Mesendoderm (in vitro differentiated cells): Measurements from ENCODE around the gene TAGLN.

ENCODE experiments used
- DNase-seq: peaks from one replicate; pipeline ENCODE4 v3.0.0; 2013
- H2AK5ac ChIP-seq: 2 replicates; pipeline ENCODE4 v1.6.1; 2013; ENCODE audit warnings: low read length, inconsistent platforms
- H2BK120ac ChIP-seq: 2 replicates; pipeline ENCODE4 v1.6.1; 2013; ENCODE audit warnings: low read depth, mild to moderate bottlenecking, low read length, moderate library complexity, mixed read lengths
- H2BK15ac ChIP-seq: replicated peaks from 2 replicates; pipeline ENCODE4 v1.6.1; 2013; ENCODE audit warnings: low read depth, mild to moderate bottlenecking, moderate library complexity
- H2BK5ac ChIP-seq: 2 replicates; pipeline ENCODE4 v1.6.1; 2013; ENCODE audit warnings: low read length, inconsistent platforms
- H3K18ac ChIP-seq: 2 replicates; pipeline ENCODE4 v1.6.1; 2013; ENCODE audit warnings: mild to moderate bottlenecking, low read length, mixed read lengths
- H3K23ac ChIP-seq: one replicate; pipeline ENCODE4 v1.6.1; 2013; ENCODE audit warnings: low read length
- H3K27ac ChIP-seq: 2 replicates; pipeline ENCODE4 v1.5.1; 2013; ENCODE audit warnings: low read depth, mild to moderate bottlenecking, inconsistent platforms, low read length, moderate library complexity
- H3K27me3 ChIP-seq: 2 replicates; pipeline ENCODE4 v1.6.1; 2013; ENCODE audit warnings: low read length, control low read depth, mild to moderate bottlenecking, inconsistent platforms; ENCODE audit not compliant: insufficient read depth, poor library complexity
- H3K36me3 ChIP-seq: 2 replicates; pipeline ENCODE4 v1.6.1; 2013; ENCODE audit warnings: low read length, inconsistent platforms; ENCODE audit not compliant: control insufficient read depth, insufficient read depth
- H3K4ac ChIP-seq: one replicate; pipeline ENCODE4 v1.6.1; 2013; ENCODE audit warnings: low read depth, mild to moderate bottlenecking, low read length, moderate library complexity
- H3K4me1 ChIP-seq: 2 replicates; pipeline ENCODE4 v1.6.1; 2013; ENCODE audit warnings: low read depth, low read length, inconsistent platforms; ENCODE audit not compliant: control insufficient read depth
- H3K4me2 ChIP-seq: 2 replicates; pipeline ENCODE4 v1.6.1; 2013; ENCODE audit warnings: low read length
- H3K4me3 ChIP-seq: 2 replicates; pipeline ENCODE4 v1.5.1; 2013; ENCODE audit warnings: mild to moderate bottlenecking, low read length
- H3K56ac ChIP-seq: one replicate; pipeline ENCODE4 v1.6.1; 2013; ENCODE audit warnings: low read length
- H3K79me1 ChIP-seq: 2 replicates; pipeline ENCODE4 v1.6.1; 2013; ENCODE audit warnings: low read length, inconsistent platforms
- H3K79me2 ChIP-seq: 2 replicates; pipeline ENCODE4 v1.6.1; 2013; ENCODE audit warnings: mild to moderate bottlenecking, low read length; ENCODE audit not compliant: control insufficient read depth, insufficient read depth
- H3K9ac ChIP-seq: 2 replicates; pipeline ENCODE4 v1.6.1; 2013; ENCODE audit warnings: low read length, inconsistent platforms
- H4K5ac ChIP-seq: one replicate; pipeline ENCODE4 v1.6.1; 2013; ENCODE audit warnings: low read length
- H4K8ac ChIP-seq: one replicate; pipeline ENCODE4 v1.6.1; 2013; ENCODE audit warnings: low read depth, mild to moderate bottlenecking, control low read depth, low read length, moderate library complexity
- WGBS: extraction: QIAGEN DNeasy Blood & Tissue Kit; methylation state at CpG from one replicate; pipeline ENCODE4 v1.1.7; 2013; ENCODE audit warnings: low lambda C conversion rate, missing lambda C conversion rate; ENCODE audit not compliant: insufficient coverage; ENCODE audit errors: extremely low coverage; 5-methylcytosine and 5-hydroxymethylcytosine counted together

TAGLN gene

GRCh38 chr11:117186431-117186761 is 12.8 kb upstream of the TAGLN start:
- H3K4me1 ChIP-seq, result no peaks in the 10 kb centered on the region
- no peak overlapping the region for H3K56ac ChIP-seq
- no CpG with 5 or more reads among the region's 4 CpGs for WGBS
- H3K23ac ChIP-seq, result no peak overlapping the region
- no peak overlapping the region for H3K4me3 ChIP-seq
- no peak overlapping the region for H2BK15ac ChIP-seq
- H2AK5ac ChIP-seq, result no peak overlapping the region
- no peak overlapping the region for H3K4me2 ChIP-seq
- no peak overlapping the region for H3K4ac ChIP-seq
- no peak overlapping the region for H4K5ac ChIP-seq
- no peaks in the 10 kb centered on the region for H3K36me3 ChIP-seq
- no peak overlapping the region for H4K8ac ChIP-seq
- no peak overlapping the region for H3K27ac ChIP-seq
- H2BK5ac ChIP-seq, result no peak overlapping the region
- no peak overlapping the region for H3K18ac ChIP-seq
- no peak overlapping the region for H2BK120ac ChIP-seq
- DNase-seq, result no peak
- no peaks in the 10 kb centered on the region for H3K79me1 ChIP-seq
- H3K9ac ChIP-seq, result no peak overlapping the region
- no peaks in the 10 kb centered on the region for H3K79me2 ChIP-seq
- no peaks in the 10 kb centered on the region for H3K27me3 ChIP-seq

DNA sequence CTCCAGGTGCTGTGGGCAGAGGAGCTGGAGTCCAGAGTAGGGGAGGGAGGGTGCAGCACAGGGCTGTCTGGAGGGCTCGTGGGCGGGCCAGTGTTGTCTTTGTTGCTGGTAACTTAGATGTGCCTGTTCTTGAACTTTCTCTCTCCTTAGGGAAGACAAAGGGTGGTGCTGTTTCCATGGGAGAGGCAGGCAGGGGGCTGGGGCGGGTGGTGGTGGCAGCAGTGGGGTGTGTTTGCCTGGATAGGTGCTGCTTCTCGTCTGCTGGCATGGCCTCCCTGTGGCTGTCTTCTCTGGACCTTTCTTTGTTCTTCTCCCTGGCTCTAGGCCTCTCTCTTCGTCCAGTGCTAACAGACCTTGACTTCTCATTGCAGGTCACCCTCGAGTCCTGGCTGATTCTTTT is 12.2 kb upstream of the TAGLN start:
- Histone ChIP-seq H2BK5ac (no peak overlapping the region), H2AK5ac (no peak overlapping the region), H4K8ac (no peak overlapping the region), H3K79me1 (no peaks in the 10 kb centered on the region), H2BK15ac (no peak overlapping the region), H2BK120ac (no peak overlapping the region), H3K4me1 (no peaks in the 10 kb centered on the region), H3K4me2 (no peak overlapping the region), H3K4me3 (no peak overlapping the region), H3K23ac (no peak overlapping the region), H4K5ac (no peak overlapping the region), H3K27ac (no peak overlapping the region), H3K18ac (no peak overlapping the region), H3K79me2 (no peaks in the 10 kb centered on the region), H3K4ac (no peak overlapping the region), H3K36me3 (peaks cover 3% of the 10 kb centered on the region), H3K9ac (no peak overlapping the region), H3K56ac (no peak overlapping the region), H3K27me3 (no peaks in the 10 kb centered on the region)
- no peak for DNase-seq
- no CpG with 5 or more reads among the region's 6 CpGs for WGBS

DNA sequence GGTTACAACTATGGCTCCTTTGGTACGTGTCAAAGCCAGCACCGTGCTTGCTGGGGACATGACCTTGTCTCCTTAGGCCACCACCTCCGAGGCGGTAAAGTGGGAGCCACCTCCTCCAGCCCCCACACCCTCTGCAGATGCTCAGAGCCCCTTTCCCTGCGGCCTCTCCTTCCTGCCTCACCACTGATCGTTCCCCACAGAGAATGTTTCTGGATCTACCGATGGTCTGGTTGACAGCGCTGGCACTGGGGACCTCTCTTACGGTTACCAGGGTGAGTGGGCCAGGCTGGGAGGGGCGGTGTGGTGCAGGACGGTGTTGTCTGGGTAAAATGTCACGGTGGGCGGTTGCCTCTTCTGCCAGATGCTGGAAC is 11.8 kb upstream of the TAGLN start:
- no CpG with 5 or more reads among the region's 13 CpGs for WGBS
- Histone ChIP-seq H3K4me3 (no peak overlapping the region), H3K23ac (no peak overlapping the region), H3K79me1 (no peaks in the 10 kb centered on the region), H3K27me3 (no peaks in the 10 kb centered on the region), H3K79me2 (no peaks in the 10 kb centered on the region), H3K18ac (no peak overlapping the region), H2BK120ac (no peak overlapping the region), H3K4ac (no peak overlapping the region), H4K5ac (no peak overlapping the region), H4K8ac (no peak overlapping the region), H3K56ac (no peak overlapping the region), H2BK15ac (no peak overlapping the region), H3K4me2 (no peak overlapping the region), H3K4me1 (no peaks in the 10 kb centered on the region), H2AK5ac (no peak overlapping the region), H2BK5ac (no peak overlapping the region), H3K36me3 (peaks cover 3% of the 10 kb centered on the region), H3K9ac (no peak overlapping the region), H3K27ac (no peak overlapping the region)
- DNase-seq, result no peak

DNA sequence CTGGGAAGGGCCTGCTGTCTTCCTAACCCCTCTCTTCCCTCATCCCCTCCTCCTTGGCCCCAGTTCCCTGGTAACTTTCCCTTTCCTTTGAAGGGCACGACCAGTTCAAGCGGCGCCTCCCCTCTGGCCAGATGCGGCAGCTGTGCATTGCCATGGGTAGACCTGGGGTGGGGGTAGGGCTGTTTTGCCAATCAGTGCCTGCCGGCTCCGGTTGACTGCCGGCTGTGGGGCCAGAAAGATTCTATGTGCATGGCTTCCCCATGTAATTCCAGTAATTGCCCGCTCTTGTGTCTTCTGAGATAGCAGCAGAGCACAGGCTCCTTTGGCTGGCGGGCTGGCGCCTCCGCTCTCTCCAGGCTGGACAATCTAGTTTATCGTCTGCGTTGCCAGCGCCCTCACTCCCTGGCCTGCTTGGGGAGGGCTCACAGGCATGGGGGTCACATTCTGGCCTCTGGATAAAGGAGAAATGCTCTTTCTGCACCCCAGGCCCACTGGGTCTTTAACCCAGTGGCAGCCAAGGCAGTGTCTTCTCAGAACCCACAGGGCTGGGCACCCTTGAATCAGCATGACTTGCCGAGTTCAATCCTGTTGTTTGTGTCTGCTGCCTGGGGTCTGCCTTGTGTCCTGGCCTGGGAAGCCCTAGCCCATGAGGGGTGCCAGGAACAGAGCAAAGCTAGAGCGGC is 11.2 kb upstream of the TAGLN start:
- Histone ChIP-seq H2BK15ac (no peak overlapping the region), H3K56ac (no peak overlapping the region), H3K4me2 (no peak overlapping the region), H3K4me1 (no peaks in the 10 kb centered on the region), H4K5ac (no peak overlapping the region), H3K23ac (no peak overlapping the region), H4K8ac (no peak overlapping the region), H2BK120ac (no peak overlapping the region), H3K18ac (no peak overlapping the region), H3K27ac (no peak overlapping the region), H2AK5ac (no peak overlapping the region), H2BK5ac (no peak overlapping the region), H3K79me1 (no peaks in the 10 kb centered on the region), H3K4ac (no peak overlapping the region), H3K9ac (no peak overlapping the region), H3K27me3 (no peaks in the 10 kb centered on the region), H3K36me3 (peaks cover 4% of the 10 kb centered on the region), H3K79me2 (no peaks in the 10 kb centered on the region), H3K4me3 (no peak overlapping the region)
- no CpG with 5 or more reads among the region's 16 CpGs for WGBS
- no peak for DNase-seq

DNA sequence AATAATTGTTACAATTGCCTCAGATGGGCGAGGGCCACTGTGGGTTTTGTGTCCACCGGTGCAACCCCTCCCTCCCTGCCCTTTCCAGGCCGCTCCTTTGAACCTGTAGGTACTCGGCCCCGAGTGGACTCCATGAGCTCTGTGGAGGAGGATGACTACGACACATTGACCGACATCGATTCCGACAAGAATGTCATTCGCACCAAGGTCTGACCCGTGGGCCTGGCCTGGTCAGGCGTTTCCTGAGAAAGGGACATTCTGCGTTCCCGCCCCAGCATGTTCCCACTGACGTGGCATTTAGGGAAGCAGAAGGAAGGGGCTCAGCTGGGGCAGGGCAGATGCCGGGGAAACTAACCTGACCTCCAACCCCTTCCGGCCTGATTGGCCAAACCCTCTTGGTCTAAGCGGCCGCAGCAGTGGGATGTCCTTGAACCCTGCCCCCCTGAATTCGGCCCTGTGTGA is 10.5 kb upstream of the TAGLN start:
- no peak overlapping the region for H3K23ac ChIP-seq
- no peaks in the 10 kb centered on the region for H3K79me1 ChIP-seq
- no peak overlapping the region for H3K18ac ChIP-seq
- H4K8ac ChIP-seq, result no peak overlapping the region
- no peak overlapping the region for H3K4ac ChIP-seq
- no peak overlapping the region for H3K56ac ChIP-seq
- no peak overlapping the region for H4K5ac ChIP-seq
- H2AK5ac ChIP-seq, result no peak overlapping the region
- H2BK15ac ChIP-seq, result no peak overlapping the region
- H3K9ac ChIP-seq, result no peak overlapping the region
- peaks cover 5% of the 10 kb centered on the region for H3K36me3 ChIP-seq
- no peaks in the 10 kb centered on the region for H3K79me2 ChIP-seq
- no peak overlapping the region for H2BK120ac ChIP-seq
- H2BK5ac ChIP-seq, result no peak overlapping the region
- no peaks in the 10 kb centered on the region for H3K4me1 ChIP-seq
- H3K27me3 ChIP-seq, result no peaks in the 10 kb centered on the region
- H3K4me3 ChIP-seq, result no peak overlapping the region
- H3K4me2 ChIP-seq, result no peak overlapping the region
- no peak overlapping the region for H3K27ac ChIP-seq
- no CpG with 5 or more reads among the region's 20 CpGs for WGBS
- no peak for DNase-seq
